HG03103 (cell line): ENCODE measurements around the gene COX6B1.
A peak's percentile ranks its signal among the peaks of the same experiment; 100 is the strongest.
"Not testable (repeated sequence)": the region's sequence is repeated elsewhere in the genome, so short reads cannot be mapped to it uniquely, and the experiment has no call there.

Experiments used
- ATAC-seq: cut with Tn5 transposase; IDR thresholded peaks from one replicate; pipeline ENCODE4 v1.9.1; 2021; ENCODE audit warnings: low read depth; ENCODE audit not compliant: unreplicated experiment

COX6B1 gene

GRCh38 chr19:35633727-35634440 lies 14.2 kb upstream of the COX6B1 start:
- no peak for ATAC-seq

GRCh38 chr19:35636651-35637050 lies 11.5 kb upstream of the COX6B1 start:
- ATAC-seq, result no peak

DNA sequence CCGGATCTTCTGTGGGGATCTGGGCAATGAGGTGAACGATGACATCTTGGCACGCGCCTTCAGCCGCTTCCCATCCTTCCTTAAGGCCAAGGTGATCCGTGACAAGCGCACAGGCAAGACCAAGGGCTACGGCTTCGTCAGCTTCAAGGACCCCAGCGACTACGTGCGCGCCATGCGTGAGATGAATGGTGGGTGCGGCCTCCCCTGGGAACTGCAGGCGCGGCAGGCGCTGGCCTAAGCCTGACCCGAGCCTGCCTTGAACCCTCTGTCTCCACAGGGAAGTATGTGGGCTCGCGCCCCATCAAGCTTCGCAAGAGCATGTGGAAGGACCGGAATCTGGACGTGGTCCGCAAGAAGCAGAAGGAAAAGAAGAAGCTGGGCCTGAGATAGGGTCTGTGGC lies 11.0 kb upstream of the COX6B1 start:
- no peak for ATAC-seq

- ATAC-seq, result no peak
These were observed 8.8 kb upstream of the COX6B1 start for GRCh38 chr19:35639321-35639639.

- no peak for ATAC-seq
These were observed 8.3 kb upstream of the COX6B1 start for GRCh38 chr19:35639863-35640262.

GRCh38 chr19:35641515-35642151 lies 6.5 kb upstream of the COX6B1 start, which contains the start of gene ETV2:
TSS of gene ETV2 (plus strand) at chr19:35641745. CDS start at chr19:35642461, 716 bp downstream.
- ATAC-seq, result no peak

- ATAC-seq, result no peak
These were observed 5.8 kb upstream of the COX6B1 start for GRCh38 chr19:35642312-35642711.

DNA sequence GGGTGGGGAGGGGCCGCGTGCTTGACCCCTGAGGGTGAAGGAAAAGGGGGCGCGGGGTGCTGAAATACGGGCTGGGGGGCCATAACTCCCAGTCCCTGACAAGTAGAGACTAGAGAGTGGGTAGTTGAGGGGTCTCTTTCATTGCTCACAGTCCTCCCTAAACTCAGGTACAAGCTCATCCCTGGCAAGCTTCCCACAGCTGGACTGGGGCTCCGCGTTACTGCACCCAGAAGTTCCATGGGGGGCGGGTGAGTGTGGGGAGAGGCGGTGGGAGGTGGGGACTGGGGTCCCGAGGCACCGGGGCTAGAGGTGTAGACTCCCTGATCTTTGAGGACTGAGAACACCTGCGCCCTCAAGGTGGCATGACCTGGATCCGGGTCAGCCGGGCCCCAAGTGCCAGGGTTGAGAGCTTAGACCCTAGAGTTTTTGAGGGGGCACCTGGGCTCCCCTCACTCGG lies 5.3 kb upstream of the COX6B1 start:
- no peak for ATAC-seq

DNA sequence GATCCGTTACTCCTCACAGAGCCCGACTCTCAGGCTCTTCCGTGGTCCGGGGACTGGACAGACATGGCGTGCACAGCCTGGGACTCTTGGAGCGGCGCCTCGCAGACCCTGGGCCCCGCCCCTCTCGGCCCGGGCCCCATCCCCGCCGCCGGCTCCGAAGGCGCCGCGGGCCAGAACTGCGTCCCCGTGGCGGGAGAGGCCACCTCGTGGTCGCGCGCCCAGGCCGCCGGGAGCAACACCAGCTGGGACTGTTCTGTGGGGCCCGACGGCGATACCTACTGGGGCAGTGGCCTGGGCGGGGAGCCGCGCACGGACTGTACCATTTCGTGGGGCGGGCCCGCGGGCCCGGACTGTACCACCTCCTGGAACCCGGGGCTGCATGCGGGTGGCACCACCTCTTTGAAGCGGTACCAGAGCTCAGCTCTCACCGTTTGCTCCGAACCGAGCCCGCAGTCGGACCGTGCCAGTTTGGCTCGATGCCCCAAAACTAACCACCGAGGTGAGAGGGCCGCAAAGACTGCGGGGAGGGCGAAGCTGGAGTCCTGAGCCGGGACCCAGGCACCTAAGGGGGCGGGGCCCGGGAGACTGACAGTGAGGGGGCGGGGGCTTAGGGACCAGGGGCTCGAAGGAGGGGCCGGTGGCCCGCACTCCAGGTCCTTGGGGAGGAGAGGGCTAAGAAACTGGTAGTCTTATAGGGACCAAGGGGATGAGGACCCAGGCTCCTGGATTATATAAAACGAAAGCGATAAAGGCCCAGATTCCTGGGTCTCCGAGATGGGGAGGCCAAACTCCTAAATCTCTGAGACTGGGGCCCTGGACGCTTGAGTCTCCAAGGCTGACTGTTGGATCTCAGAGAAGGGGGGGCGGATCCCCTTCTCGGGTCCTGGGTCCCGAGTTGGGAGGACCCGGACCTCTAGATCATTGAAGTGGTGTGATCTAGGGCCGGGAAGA lies 4.6 kb upstream of the COX6B1 start:
- ATAC-seq, result no peak

DNA sequence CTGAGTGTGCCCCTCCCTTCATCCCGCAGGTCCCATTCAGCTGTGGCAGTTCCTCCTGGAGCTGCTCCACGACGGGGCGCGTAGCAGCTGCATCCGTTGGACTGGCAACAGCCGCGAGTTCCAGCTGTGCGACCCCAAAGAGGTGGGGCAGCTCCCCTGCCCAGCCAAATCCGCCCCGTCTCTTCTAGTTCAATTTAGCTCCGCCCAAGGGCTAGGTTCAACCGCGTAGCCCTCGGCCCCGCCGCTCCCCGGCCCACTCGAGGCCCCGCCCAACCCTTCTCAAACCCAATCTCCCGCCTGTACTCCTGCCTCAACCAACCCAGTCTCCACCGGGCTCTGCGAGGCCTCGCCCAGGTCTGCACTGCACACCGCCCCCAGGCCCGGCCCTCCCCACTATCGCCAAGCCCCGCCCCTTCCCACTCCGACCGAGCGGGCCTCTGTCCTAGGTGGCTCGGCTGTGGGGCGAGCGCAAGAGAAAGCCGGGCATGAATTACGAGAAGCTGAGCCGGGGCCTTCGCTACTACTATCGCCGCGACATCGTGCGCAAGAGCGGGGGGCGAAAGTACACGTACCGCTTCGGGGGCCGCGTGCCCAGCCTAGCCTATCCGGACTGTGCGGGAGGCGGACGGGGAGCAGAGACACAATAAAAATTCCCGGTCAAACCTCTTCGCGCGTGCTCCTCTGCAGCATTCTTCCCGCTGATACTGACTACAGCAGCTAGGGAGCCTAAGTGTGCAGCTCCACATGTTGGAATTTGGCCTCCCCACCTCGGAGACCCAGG lies 3.7 kb upstream of the COX6B1 start:
- peak; percentile 53 for ATAC-seq

DNA sequence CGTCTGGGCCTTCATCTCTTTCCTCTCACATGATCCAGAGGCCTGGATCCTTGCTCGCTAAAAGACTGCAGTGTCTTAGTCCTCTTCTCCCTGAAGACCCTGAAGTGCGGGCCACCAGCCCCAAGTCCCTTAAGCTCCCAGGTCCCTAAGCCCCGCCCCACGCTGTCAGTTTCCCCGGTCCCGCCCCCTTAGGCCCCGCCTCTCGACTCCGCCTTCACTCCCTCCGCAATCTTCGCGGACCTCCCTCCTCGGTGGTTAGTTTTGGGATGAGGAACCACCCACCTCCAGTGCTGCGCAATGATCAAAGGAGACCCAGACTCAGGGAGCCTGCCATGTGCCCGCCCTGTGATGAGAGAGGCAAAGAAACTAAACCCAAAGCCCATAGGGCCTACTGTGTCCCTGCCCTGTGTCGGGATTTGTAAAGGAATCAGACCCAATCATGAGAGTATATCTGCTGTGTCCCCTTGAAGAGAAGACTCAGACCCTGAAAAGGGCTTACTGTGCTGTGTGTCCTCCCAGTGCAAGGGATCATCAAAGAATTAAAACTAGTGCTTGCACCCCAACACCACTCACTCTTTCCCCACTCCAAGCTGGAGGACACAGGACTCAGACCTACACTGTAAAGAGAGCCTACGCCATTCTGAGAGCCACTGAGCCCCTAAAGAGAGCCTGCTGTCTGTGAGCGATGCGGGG lies 3.0 kb upstream of the COX6B1 start:
- ATAC-seq, result no peak

DNA sequence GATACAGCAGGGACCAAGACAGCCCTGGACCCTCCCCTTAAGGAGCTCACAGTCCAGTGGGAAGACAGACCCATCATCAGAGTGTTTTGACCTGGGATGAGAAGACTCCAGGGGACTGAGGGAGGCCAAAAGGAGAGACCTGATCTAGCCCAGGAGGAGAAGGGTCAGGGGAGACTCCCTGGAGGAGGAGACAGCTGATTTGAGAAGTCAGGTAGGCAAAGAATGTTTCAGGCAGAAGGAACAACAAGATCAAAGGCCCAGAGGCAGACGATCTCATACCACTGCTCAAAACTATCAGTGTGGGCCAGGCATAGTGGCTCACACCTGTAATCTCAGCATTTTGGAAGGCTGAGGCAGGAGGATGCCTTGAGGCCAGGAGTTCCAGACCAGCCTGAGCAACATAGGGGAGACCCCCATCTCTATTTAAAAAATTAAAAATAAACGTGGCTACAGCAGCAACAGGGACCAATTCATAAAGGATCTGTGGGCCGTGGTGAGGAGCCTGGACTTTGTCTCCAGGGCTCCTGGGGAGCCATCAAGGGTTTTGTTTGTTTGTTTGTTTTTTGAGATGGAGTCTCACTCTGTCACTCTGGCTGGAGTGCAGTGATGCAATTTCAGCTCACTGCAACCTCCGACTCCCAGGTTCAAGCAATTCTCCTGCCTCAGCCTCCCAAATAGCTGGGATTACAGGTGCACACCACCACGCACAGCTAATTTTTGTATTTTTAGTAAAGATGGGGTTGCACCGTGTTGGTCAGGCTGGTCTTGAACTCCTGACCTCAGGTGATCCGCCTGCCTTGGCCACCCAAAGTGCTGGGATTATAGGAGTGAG lies 2.2 kb upstream of the COX6B1 start:
- no peak for ATAC-seq

DNA sequence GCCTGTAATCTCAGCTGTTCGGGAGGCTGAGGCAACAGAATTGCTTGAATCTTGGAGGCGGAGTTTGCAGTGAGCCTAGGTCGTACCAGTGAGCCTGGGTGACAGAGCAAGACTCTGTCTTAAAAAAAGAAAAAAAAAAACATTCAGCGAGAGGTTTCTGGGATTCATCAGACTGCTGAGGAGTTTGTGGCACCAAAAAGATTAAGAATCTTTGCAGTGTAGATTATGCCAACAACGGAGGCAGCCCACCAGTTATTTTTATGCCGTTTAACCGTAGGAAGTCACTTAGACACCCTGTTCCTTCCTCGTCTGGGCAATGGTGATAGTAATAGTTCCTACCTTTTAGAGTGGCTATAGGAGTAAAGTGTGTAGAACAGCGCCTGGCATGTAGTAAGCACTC lies 2.5 kb downstream of the COX6B1 start:
- no peak for ATAC-seq

GRCh38 chr19:35654828-35655227 lies 6.7 kb downstream of the COX6B1 start:
- ATAC-seq, result not testable (repeated sequence)

DNA sequence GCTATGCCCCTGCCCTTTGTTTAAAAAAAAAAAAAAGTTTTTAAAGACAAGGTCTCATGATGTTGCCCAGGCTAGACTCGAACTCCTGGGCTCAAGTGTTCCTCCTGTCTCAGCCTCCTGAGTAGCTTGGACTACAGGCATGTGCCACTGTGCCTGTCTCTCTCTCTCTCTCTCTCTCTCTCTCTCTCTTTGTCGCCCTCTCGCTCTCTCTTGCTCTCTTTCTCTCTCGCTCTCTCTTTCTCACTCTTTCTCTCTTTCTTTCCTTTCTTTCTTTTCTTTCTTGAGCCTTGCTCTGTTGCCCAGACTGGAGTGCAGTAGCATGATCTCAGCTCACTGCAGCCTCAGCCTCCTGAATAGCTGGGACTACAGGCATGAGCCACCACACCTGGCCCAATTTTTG lies 7.5 kb downstream of the COX6B1 start:
- ATAC-seq, result no peak

DNA sequence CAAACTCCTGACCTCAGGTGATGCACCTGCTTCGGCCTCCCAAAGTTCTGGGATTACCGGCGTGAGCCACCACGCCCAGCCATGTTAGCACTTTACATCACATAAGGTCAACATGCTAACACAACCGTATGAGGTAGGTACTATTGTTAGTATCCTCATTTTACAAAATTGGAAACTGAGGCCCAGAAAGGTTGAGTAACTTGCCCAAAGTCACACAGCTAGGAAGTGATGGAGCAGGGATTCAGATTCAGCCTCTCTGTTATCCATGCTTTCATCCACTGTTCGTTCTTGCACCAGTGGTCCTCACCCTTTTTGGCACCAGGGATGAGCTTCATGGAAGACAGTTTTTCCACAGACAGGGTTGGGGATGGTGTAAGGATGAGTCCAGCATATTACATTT lies 8.6 kb downstream of the COX6B1 start:
- ATAC-seq, result no peak

DNA sequence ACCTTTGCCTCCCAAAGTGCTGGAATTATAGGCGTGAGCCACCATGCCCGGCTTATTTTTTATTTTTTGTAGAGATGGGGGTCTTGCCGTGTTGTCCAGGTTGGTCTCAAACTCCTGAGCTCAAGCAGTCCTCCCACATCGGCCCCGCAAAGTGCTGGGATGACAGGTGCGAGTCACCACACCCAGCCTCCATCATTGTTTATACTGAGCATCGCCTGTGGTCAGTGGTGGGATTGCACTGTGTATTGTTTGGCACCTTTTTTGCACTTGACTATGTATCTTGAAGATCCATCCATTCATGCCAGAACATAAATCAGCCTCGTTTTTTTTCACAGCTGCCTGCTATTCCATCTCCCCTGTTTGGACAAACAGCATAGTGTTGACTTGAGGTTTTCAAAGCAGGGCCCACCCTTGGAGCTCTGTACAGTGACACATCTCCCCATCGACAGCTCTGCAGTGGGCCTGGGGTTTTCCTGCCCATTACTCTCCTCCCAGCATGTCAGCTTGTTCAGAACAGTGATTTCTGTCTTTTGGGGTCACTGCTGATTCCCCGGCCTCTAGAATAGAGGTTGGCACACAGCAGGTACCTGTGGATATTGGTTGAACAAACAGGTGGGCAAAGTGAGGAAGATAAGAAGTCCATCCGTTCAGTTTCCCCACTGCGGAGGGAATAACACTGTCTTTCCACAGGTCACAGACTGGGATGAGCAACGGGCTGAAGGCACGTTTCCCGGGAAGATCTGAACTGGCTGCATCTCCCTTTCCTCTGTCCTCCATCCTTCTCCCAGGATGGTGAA lies 10.0 kb downstream of the COX6B1 start:
- no peak for ATAC-seq

DNA sequence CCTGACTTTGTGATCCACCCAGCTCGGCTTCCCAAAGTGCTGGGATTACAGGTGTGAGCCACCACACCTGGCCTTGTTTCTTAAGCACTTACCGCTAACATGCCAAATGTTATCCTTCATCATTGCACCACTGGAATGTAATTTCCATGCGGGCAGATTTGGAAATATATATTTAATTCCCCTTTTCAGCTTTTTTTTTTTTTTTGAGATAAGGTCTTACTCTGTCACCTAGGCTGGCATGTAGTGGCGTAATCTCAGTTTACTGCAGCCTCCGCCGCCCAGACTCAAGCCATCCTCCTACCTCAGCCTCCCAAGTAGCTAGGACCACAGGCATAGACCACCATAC lies 13.8 kb downstream of the COX6B1 start:
- ATAC-seq, result no peak
